Activated CD4-positive, alpha-beta T cell treated with anti-CD3 and anti-CD28 coated beads, Interleukin-2, amount 10 ng/mL, durations not matched to agents 24 days and 14 days (primary cell): Measurements from ENCODE around the gene KCNN3. TPM values are rescaled to one million over a fixed set of nuclear protein-coding genes. Genes with fewer than 3 reads are reported as not detected.

Experiments used
- DNase-seq: peaks from one replicate; pipeline ENCODE4 v3.0.0; 2022
- H3K27ac Mint-ChIP-seq: one replicate; pipeline ENCODE4 v1.8.0; 2022; ENCODE audit warnings: mild to moderate bottlenecking, mixed read lengths
- H3K27me3 Mint-ChIP-seq: one replicate; pipeline ENCODE4 v1.8.0; 2022; ENCODE audit warnings: mixed read lengths
- H3K36me3 Mint-ChIP-seq: one replicate; pipeline ENCODE4 v1.8.0; 2022; ENCODE audit warnings: low read depth, mild to moderate bottlenecking, mixed read lengths
- H3K4me1 Mint-ChIP-seq: one replicate; pipeline ENCODE4 v1.8.0; 2021; ENCODE audit warnings: mixed read lengths
- H3K4me3 Mint-ChIP-seq: one replicate; pipeline ENCODE4 v1.8.0; 2022; ENCODE audit warnings: mild to moderate bottlenecking, moderate library complexity, mixed read lengths
- H3K9me3 Mint-ChIP-seq: one replicate; pipeline ENCODE4 v1.8.0; 2021; ENCODE audit warnings: mixed read lengths
- intact Hi-C: fragments of 100-400 bp; cut with micrococcal nuclease; formaldehyde crosslinking; loops from one replicate; pipeline ENCODE4 v1.15.1; 2023
- total RNA-seq: library from RNA; stranded (reverse); gene quantifications from 2 replicates; pipeline ENCODE4 v1.2.3, GENCODE V29; 2022

Gene KCNN3
- total RNA-seq, 1 donor from 2014 or later: 0.35 TPM

DNA sequence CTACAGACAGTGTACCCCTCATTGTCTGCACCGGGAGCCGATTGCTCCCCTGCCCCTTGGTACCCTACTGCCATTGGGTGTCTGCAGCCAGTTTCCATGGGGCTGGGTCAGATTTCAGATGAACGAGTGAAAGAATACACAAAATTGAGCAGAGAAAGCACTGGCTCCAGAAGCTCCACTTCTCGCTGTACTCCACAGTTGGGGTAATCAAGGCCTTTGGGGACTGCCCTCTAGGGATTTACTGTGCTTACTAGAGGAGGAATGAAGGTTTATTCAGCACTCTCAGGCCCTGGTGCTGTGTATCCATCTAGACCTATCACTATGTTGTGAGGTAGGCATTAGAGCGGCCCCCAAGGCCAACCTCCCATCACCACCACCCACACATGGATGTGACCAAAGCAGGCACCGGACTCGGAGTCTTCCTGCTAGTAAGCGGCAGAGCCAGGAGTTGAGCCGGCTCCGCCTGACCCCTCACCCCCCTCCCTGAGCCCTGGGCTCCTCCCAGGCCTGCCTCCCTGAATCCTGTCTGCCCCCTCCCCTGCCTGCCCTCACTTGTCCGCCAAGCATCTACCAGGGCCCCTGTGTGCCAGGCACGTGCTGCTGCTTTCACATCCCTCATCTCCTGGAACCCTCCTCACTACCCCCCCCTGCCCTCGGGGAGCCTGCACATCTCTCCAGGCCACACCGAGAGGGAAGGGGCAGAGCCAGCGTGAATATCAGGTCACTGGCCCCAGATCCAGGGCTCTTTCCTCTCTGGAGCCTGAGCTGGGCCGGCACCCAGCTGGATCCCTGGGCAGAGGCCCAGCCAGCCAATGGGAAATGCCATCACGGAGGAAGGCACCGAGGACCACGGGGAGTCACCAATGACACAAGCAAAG is 23.3 kb downstream of the KCNN3 start:
- Mint-ChIP-seq H3K9me3 (no peaks in the 10 kb centered on the region), H3K4me3 (no peak overlapping the region), H3K4me1 (peaks cover 13% of the 10 kb centered on the region)

DNA sequence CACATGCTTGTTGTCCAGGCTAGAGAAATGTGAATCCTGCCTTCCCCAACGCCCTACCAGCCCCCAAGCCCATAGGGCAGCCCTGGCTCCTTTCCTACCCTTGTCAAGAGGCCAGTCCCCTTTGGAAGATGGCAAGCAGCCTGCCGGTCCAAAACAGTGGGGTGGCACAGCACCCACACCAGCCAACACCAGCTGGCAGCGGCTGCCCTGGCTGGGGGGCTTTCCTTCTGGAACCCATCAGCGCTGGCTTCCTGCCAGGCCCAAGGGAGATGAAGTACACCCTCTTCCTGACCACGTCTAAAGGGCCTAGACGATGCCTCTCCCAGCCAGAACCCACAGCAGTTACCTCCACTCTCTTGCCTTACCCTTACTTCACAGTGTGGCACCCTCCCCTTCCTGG is 24.2 kb downstream of the KCNN3 start:
- intact Hi-C loops: loop anchor here (5.0 kb wide), 2 partner anchors 34 to 54 kb away; no protein-coding TSS in a partner anchor
- Mint-ChIP-seq H3K4me3 (no peak overlapping the region), H3K4me1 (peaks cover 8% of the 10 kb centered on the region)

More for the DNA sequence above, 23.3 kb downstream of the KCNN3 start:
- H3K27me3 Mint-ChIP-seq: peaks cover 9% of the 10 kb centered on the region
- intact Hi-C loops: loop anchor here (5.0 kb wide), 2 partner anchors 35 to 55 kb away; no protein-coding TSS in a partner anchor
- H3K27ac Mint-ChIP-seq: no peak overlapping the region
- no peaks in the 10 kb centered on the region for H3K36me3 Mint-ChIP-seq
- no peak for DNase-seq

DNA sequence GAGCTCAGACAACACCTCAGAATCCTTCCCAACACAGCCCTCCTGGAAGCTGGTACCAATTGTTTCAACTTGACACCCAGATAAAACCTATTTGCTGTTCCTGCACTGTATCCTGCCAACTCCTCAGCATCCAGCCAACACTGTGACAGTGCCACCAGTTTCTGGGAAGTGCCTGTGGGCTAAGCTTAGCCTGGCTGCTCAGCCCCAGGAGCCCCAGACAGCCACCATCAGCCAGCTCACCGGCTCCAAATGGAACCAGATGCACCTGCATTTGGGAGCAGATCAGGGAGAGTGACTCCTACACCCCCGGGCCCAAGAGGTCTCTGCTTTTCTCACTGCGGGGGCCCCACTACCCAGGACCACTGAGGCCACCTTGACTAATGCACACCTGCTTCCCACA is 24.9 kb downstream of the KCNN3 start:
- Mint-ChIP-seq H3K4me3 (no peak overlapping the region), H3K4me1 (peaks cover 12% of the 10 kb centered on the region), H3K9me3 (no peaks in the 10 kb centered on the region), H3K27ac (no peak overlapping the region), H3K36me3 (no peaks in the 10 kb centered on the region), H3K27me3 (peaks cover 6% of the 10 kb centered on the region)
- intact Hi-C loops: loop anchor here (5.0 kb wide), 2 partner anchors 33 to 53 kb away; no protein-coding TSS in a partner anchor
- DNase-seq: no peak

More for the DNA sequence above, 24.2 kb downstream of the KCNN3 start:
- Mint-ChIP-seq H3K27ac (no peak overlapping the region), H3K9me3 (no peaks in the 10 kb centered on the region), H3K36me3 (no peaks in the 10 kb centered on the region), H3K27me3 (peaks cover 6% of the 10 kb centered on the region)
- DNase-seq: no peak

DNA sequence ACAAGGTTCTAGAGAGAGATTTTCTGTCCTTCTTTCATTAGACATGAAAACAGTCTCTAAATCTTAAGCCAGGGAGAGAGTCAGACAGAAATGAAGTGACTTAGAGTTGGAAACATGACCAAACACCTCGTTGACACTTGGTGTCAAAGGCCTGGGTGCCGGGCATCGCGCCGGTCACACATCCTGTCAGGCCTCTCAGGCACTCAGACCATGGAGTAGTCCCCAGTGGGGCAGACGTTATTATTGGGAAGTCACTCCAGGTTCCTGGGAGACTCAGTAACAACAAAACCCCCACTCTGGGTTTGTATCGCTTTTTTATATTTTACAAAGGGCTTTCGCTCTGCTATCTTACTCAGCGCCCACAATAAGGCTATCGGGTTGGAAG is 25.8 kb downstream of the KCNN3 start:
- intact Hi-C loops: no loop called here
- no peaks in the 10 kb centered on the region for H3K9me3 Mint-ChIP-seq
- no peak overlapping the region for H3K27ac Mint-ChIP-seq
- peaks cover 6% of the 10 kb centered on the region for H3K27me3 Mint-ChIP-seq
- H3K4me3 Mint-ChIP-seq: no peak overlapping the region
- peaks cover 4% of the 10 kb centered on the region for H3K4me1 Mint-ChIP-seq
- DNase-seq: no peak
- H3K36me3 Mint-ChIP-seq: no peaks in the 10 kb centered on the region

DNA sequence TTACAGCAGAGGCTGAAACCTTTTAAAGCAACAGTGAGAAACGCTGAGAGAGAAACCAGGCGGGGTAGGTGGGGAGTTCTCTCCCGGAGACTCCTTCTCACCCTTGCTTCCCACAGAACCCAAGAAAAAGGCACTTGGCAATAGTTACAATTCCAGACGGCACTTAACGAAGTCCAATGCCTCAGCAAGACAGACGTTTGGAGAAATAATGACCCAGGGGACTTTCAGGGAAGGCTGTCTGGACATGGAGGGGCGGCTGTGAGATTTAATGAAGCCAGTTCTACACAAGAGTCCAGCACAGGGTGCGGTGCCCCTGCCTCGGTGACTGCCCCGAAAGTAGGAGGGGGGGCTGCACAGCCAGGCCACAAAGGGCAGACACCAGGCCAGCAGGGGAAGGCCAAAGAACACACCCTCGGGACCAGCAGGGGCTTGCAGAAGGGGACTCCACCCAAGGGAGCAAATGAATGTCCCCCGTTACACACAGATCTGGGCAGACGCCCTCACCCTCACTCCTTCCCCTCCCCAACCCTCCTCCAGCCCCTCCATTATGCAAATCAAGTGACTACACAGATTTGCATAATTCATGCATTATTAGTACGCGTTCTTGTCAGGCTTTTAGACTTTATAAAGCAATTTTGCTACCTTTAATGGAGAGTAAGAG is 26.3 kb downstream of the KCNN3 start:
- no peak overlapping the region for H3K27ac Mint-ChIP-seq
- no peak overlapping the region for H3K4me3 Mint-ChIP-seq
- intact Hi-C loops: no loop called here
- DNase-seq: no peak
- no peaks in the 10 kb centered on the region for H3K36me3 Mint-ChIP-seq
- H3K4me1 Mint-ChIP-seq: peaks cover 4% of the 10 kb centered on the region
- H3K27me3 Mint-ChIP-seq: peaks cover 6% of the 10 kb centered on the region
- H3K9me3 Mint-ChIP-seq: no peaks in the 10 kb centered on the region

DNA sequence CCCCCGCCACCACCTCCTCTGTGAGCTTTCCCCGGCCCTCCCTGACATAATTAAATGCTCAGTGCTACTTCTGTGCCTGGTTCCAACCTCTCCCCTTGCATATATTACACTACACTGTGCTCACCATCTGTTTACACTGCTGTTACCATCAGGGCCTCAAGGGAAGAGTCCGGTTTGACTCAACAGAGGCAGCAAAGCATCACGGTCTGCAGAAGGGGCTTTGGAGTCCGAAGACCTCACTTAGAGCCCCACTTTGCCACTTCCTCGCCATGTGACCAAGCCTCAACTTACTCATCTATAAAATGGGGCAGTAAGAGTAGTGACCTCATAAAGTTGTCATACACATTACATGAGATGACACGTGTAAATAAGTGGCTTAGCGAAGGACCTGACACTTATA is 27.4 kb downstream of the KCNN3 start:
- DNase-seq: no peak
- H3K27me3 Mint-ChIP-seq: no peaks in the 10 kb centered on the region
- H3K4me3 Mint-ChIP-seq: no peak overlapping the region
- H3K36me3 Mint-ChIP-seq: no peaks in the 10 kb centered on the region
- intact Hi-C loops: no loop called here
- peaks cover 4% of the 10 kb centered on the region for H3K4me1 Mint-ChIP-seq
- H3K9me3 Mint-ChIP-seq: no peaks in the 10 kb centered on the region
- no peak overlapping the region for H3K27ac Mint-ChIP-seq

DNA sequence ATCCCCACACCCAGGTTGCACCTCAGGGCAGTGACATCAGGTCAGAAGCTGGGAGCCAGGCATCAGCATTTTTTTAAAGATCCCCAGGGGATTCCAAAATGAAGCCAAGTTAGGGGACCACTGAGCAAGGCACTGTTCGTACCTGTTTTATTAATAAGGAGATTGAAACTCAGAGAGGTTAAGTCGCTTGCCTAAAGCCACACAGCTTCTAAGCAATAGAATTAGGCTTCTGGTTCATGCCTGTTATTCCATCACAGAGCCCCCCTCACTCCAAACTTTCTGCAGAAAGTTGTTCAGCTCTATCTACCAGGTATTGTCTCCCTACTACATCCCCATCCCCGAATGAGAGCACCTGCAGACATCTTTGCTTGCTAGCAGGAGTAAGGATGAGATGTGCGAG is 28.7 kb downstream of the KCNN3 start:
- Mint-ChIP-seq H3K9me3 (no peaks in the 10 kb centered on the region), H3K4me3 (no peak overlapping the region), H3K4me1 (peaks cover 4% of the 10 kb centered on the region), H3K27me3 (peaks cover 5% of the 10 kb centered on the region), H3K27ac (no peak overlapping the region), H3K36me3 (no peaks in the 10 kb centered on the region)
- intact Hi-C loops: no loop called here
- no peak for DNase-seq

DNA sequence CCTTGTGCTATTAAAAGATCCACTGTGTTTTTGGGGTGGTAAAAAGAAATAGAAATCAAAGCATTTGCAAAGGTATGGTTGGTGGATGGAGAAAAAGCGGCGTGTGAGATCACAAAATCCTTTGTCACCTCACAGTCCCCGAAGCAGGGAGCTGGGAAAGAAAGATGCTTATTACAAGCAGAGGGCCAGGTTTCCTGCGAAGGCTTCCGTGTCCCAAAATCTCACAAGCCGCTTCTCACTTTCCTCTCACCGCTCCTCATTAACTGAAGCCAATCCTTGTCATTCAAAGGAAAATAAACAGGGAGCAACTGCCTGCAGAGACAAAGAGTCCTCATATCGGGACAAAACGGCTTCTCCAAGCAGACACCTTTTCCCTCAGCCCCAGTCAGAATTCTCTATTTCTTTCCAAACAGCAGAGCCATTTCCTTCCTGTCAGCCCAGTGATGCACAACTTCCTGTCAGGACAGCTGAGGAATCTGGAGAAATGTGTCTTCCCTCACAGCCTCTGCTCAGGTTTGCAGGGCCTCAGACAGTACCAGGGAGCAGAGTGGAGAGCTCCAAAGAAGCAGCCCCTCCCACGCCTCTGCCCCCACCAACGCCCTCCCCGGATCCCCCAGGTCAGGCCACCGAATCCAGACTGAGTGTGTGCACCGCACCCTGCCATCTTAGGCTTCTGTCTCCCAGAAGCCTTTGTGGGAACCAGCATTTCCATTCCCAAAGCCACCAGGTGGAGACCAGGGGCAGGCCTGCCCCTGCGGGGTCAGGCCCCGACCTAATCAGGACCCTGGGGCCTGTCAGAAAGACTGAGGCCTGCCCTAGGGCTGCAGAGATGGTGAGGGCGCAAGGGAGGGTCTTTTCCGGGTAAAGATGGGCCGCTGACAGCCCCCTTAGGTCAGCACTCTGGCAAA is 29.6 kb downstream of the KCNN3 start:
- intact Hi-C loops: no loop called here
- peaks cover 8% of the 10 kb centered on the region for H3K27me3 Mint-ChIP-seq
- H3K9me3 Mint-ChIP-seq: no peaks in the 10 kb centered on the region
- no peaks in the 10 kb centered on the region for H3K36me3 Mint-ChIP-seq
- no peak for DNase-seq
- no peak overlapping the region for H3K4me3 Mint-ChIP-seq
- H3K27ac Mint-ChIP-seq: no peak overlapping the region
- H3K4me1 Mint-ChIP-seq: peaks cover 4% of the 10 kb centered on the region

DNA sequence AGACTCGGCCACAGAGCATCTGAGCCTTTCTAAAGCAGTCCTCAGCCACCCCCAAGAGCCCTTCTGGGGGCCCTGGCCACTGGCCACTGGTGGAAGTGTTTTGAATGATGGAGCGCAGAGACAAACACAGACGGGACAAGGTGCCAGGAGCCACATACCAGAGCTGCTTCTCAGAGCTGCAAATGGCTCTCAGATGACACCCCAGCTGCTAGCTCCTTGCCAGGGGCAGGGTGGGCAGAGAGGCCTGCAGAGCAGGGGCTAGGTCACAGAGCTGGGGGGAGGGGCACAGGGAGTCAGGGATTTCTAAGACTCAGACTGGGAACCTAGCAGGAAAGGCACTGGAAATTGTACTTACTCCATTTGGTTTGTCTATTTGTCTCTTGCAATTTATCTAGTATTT is 30.4 kb downstream of the KCNN3 start:
- Mint-ChIP-seq H3K9me3 (no peaks in the 10 kb centered on the region), H3K27ac (no peak overlapping the region), H3K4me1 (peaks cover 4% of the 10 kb centered on the region), H3K36me3 (no peaks in the 10 kb centered on the region), H3K27me3 (peaks cover 8% of the 10 kb centered on the region), H3K4me3 (no peak overlapping the region)
- intact Hi-C loops: no loop called here
- no peak for DNase-seq

DNA sequence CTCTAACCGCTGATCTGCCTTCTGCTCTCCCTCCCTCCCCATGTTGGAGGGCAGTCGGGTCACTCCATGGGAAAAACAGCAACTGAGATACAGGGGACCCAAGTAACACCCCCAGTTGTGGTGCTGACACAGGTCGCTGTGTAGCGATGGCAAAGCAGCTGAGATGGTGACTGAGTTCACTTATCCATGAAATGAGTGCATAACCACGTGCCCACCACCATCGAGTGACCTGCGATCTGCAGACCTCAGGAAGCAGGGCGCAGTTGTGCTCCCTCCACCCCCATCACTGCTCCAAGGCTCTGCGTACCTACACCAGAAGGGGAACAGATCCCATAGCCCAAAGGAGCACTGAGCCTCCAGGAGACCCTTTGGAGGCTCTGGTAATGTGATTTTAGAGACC is 31.1 kb downstream of the KCNN3 start:
- Mint-ChIP-seq H3K4me1 (peaks cover 4% of the 10 kb centered on the region), H3K27me3 (peaks cover 8% of the 10 kb centered on the region), H3K4me3 (no peak overlapping the region), H3K36me3 (no peaks in the 10 kb centered on the region), H3K9me3 (no peaks in the 10 kb centered on the region), H3K27ac (no peak overlapping the region)
- no peak for DNase-seq
- intact Hi-C loops: no loop called here

DNA sequence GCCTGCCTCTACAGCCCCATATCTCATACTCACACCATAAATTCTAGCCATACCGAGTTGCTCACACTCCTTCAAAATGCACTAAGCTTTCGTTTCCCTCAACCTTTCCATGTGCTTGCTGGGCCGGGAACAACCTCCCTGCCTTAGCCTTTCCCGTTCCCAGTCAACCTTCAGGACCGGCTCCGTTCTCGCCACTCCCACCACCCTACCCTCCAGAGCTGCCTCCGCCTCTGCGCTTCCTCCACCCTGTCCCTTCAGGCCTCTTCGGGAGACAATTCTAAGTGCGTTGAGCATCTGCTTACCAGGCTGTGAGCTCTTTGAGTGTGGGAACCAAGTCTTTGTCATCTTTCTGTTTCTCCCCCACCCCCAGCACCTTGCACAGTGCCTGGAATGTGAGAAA is 31.6 kb downstream of the KCNN3 start:
- Mint-ChIP-seq H3K4me3 (no peak overlapping the region), H3K27me3 (peaks cover 8% of the 10 kb centered on the region), H3K27ac (peak overlapping the region; percentile 1), H3K36me3 (no peaks in the 10 kb centered on the region), H3K4me1 (peaks cover 6% of the 10 kb centered on the region), H3K9me3 (no peaks in the 10 kb centered on the region)
- DNase-seq: no peak
- intact Hi-C loops: no loop called here

DNA sequence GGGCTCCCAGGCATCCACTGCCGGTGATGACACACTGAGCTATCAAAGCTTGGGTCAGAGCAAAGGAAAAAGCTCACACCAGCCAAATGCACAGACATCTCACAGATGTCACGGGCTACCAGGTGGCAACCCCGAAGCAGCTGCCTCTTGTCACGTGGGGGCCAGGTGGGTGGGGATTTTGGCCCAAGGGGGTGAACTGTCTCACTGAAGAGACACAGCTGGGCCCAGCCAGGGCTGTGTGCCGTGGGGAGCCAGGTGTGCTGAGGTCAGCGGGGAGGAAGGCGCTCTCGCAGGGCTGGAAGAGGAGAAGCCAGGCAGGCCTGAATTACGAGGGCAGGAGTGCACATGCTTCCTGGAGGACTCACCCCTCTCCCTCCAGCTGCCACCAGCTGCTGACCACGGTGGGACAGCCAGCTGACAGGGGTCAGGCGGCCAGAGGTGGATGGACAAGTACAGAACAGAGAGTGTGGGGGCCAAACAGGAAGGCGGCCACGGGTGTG is 32.4 kb downstream of the KCNN3 start:
- Mint-ChIP-seq H3K9me3 (no peaks in the 10 kb centered on the region), H3K27ac (no peak overlapping the region), H3K27me3 (peaks cover 8% of the 10 kb centered on the region), H3K4me1 (peaks cover 8% of the 10 kb centered on the region), H3K36me3 (no peaks in the 10 kb centered on the region), H3K4me3 (no peak overlapping the region)
- no peak for DNase-seq
- intact Hi-C loops: no loop called here

DNA sequence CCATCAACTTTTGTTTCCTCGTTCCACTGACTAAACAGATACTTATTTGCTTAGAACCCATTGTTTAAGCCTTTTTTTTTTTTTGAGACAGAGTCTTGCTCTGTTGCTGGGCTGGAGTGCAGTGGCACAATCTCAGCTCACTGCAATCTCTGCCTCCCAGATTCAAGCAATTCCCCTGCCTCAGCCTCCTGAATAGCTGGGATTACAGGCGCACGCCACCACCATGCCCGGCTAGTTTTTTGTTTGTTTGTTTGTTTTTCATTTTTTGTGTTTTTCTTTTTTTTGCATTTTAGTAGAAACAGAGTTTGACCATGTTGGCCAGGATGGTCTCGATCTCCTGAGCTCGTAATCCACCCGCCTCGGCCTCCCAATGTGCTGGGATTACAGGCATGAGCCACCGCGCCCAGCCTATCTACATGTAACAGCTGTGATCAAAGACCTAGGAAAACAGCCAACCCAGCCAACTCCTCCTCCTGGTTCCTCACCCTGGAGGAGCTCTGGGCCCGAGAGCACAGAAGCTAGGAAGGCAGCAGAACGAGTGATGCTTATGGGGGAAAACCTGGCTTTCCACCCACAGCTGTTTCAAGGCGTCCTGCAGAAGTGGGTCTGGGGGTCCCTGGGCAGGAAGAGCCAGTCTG is 32.9 kb downstream of the KCNN3 start:
- no peaks in the 10 kb centered on the region for H3K36me3 Mint-ChIP-seq
- H3K9me3 Mint-ChIP-seq: no peaks in the 10 kb centered on the region
- peaks cover 8% of the 10 kb centered on the region for H3K4me1 Mint-ChIP-seq
- H3K27me3 Mint-ChIP-seq: peaks cover 8% of the 10 kb centered on the region
- H3K4me3 Mint-ChIP-seq: no peak overlapping the region
- intact Hi-C loops: no loop called here
- no peak for DNase-seq
- no peak overlapping the region for H3K27ac Mint-ChIP-seq
